HG02970 (cell line): ENCODE measurements around the gene PXN.
"Not testable (repeated sequence)": the region's sequence is repeated elsewhere in the genome, so short reads cannot be mapped to it uniquely, and the experiment has no call there.

Source experiments
- ATAC-seq: cut with Tn5 transposase; IDR thresholded peaks from one replicate; pipeline ENCODE4 v1.9.1; 2021; ENCODE audit warnings: mild to moderate bottlenecking, moderate library complexity, moderate number of reproducible peaks; ENCODE audit not compliant: unreplicated experiment, low FRiP score

Gene PXN

GRCh38 chr12:120262852-120263747 lies 2.4 kb downstream of the PXN start:
- no peak for ATAC-seq

DNA sequence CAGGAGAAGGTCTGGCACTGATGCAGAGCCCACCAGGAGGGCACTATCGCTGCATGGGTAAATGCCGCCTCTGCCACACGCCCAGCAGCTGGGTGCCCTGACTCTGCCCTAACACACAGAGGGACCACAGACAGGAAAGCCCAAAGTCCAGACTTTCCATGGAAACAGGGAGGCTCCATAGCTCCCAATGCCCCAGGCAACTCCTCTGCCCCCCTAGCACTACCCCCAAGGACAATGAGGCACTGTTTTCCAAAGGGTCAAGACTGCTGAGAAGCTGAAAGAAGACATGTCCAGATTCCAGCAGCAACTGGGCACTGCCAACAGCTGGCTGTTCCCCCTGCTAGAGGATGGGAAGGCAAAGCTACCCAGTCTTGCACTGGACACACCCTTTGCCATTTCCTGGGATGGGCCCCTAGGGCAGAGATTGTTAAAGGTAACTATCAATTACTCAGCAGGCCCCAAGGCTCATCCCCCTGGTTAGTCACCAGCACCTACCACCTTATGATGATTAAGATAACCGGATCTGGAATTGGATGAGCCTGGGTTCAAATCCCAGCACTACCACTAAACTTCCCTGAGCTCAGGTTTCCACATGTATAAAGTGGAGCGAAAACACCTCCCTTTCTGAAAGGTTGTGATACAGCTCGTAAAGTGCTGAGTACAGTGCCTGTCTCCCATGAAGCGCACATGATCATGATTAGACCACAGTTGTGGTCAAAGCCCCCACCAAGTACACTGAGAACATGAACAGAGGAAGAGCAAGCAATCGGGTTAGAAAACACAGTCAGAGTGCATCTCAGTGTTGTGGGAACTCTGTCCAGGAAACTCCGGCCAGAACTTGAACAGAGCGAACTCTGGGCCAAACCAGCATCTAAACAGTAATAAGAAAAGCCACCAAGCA lies 3.3 kb downstream of the PXN start:
- ATAC-seq, result no peak

GRCh38 chr12:120260607-120261006 lies 4.9 kb downstream of the PXN start:
- no peak for ATAC-seq

DNA sequence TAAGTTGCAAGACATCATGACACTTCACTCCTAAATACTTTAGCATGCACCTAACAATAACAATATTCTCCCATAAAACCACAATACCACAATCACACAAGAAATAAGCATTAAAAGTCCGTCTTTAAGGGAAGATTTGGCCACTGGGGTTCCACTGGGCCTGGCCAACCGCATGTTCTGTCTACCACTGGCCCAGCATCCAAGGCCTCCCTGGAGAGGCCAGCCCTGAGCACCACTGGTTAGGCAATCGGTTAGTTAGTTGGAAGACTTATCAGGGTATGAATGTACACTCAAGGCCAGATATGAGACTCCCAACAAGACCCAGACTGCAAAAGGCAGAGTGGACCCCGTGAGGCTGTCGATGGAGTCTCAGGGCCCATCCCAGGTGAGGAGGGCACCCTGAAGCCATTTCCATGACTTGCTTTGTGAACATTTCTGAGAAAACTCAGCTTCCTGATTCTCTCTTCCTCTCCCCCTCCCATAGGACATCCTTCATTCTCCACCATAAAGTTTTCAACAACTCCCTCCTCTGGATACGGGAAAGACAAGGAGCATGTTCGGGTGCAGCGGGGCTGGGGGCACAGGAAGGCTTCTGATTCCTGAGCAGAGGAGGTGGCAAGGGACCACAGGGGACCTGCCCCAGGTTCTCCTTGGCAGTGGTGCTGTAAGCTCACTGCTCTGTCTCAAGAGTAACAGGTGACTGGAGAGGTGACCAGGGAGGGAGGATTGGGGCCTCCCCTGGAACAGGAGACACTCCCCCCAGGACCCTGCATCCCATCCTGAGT lies 5.9 kb downstream of the PXN start:
- no peak for ATAC-seq

GRCh38 chr12:120258323-120258896 lies 7.1 kb downstream of the PXN start:
- ATAC-seq, result no peak

DNA sequence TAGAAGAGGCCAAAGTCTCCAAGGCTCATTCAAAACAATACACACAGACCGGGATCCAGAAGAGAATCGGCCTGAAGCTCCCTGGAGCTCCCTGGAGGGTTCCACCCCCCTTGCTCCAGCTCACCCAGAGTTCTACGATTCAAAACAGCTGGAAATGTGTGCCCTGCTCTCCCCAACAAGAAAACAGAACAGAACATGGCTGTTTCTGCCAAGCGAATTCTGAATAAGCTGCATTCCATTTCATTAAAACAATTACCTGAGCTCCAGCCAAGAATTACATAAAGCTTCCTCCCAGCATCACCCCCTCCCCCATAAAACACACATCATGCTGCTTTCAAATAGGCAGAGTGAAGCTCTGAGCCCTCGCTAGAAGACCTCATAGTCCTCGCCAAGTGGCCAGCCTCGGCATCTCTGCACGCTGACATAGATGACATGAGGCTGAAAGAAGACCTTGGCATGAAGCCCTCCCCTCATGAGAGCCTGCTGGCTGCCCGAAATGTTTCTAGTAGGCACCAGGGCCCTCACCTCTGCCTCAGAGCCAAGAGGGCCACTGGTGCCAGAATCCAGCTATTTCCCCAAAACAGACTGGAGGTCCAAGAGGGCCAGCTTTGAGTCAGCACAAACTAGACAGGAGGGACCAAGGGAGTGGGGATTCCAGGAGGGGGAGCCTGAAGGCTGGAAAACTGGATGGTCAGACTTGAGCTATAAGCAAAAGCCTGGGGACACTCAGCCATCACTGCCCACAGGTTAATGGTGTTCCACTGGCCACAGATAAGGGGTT lies 8.3 kb downstream of the PXN start:
- ATAC-seq, result no peak

- no peak for ATAC-seq
These were observed 10.7 kb downstream of the PXN start for GRCh38 chr12:120254809-120255208.

DNA sequence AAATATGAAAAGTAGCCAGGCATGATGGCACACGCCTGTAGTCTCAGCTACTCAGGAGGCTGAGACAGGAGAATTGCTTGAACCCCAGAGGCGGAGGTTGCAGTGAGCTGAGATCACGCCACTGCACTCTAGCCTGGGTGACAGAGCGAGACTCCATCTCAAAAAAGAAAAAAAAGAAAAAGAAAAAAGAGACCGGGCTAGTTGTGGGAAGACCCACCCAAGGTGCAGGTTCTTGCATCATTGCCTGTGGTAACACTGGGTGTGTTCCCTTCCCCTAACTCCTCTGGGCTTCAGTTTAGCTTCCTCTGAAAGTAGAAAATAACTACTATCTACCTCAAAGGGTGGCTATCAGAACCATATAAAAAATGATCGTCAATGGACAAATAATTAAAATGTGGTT lies 12.2 kb downstream of the PXN start:
- ATAC-seq, result not testable (repeated sequence)

DNA sequence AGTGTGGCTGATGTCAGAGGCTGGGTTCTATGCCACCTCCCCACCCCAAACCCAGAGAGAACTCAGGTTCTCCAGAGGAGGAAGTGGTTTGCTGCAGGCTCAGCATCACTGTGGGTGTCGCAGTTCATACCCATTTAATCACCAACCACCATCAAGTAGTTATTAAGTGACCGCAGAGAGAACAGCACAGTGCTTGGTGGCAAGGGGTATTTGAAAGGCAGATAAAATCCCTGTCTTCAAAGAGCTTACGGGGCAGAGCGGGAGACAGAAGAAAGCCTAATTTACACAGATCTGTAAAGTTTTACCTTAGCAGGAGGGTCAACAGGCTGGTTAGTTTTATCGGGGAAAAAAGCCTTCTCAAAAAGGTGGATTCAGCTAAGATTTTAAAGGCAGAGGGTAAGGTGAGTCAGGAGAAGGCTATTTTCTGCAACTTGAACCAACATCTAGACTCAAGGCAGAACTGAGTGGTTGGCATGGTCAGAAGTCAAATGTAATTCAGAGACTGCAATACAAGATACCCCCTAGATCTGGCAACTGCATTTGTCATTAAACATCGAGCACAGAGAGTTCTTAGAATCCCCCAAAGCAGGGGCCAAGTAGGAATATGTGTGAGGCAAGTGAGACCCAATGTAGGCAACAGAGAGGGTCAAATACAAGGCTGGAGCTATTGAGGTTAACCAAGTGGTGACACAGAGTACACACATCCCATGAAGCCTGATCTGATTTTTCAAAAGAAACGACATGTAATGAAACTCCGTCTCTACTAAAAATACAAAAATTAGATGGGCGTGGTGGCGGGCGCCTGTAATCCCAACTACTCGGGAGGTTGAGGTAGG lies 13.2 kb downstream of the PXN start:
- no peak for ATAC-seq

- ATAC-seq, result not testable (repeated sequence)
These were observed 14.0 kb downstream of the PXN start for GRCh38 chr12:120251364-120252070.

GRCh38 chr12:120249875-120250795 lies 15.4 kb downstream of the PXN start:
- ATAC-seq, result no peak

DNA sequence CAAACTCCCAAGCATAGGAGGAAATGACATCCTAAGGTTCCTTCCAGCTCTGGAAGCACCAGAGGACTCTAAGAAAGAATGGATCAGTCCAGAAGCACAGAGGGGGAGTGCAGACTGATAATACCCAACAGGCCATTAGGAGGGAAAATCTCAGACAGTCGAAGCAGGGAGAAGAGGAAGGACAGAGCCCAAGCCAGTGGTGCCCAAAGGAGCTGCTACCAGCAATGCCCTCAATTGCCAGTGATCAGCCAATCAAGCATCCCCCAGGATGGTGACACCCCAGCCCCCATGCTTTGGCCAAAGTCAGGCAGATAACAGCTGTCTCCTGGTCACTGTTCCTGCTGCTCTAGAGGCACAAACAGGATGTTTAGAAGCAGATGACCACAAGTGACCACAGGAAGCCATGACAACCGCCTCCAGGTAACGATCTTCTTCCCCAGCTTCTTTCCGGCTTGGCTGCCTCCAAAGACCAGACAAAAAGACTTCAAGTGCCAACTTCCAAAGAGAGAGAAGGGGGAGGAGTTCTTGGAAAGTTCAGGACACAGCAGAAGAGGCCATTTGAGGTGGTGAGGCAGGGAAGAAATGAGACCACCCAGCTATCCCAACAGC lies 16.2 kb downstream of the PXN start:
- no peak for ATAC-seq

DNA sequence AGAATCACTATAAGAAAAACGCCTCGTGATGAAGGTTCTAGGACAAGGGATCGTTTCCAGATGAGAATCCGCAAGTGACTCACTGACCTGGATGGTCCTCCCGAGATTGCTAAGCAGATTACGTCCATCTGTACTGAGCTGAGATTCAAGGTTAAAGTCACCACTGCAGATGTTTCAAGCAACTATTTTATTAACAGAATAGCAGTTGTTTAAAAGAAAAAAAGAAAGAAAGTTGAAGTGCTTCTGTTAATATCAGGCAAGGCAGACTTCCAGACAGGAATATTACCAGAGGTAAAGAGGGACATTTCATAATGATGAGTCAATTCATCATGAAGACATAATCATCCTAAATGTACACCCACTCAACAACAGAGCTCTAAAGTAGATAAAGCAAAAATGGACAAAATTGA lies 17.9 kb downstream of the PXN start:
- no peak for ATAC-seq

- no peak for ATAC-seq
These were observed 18.3 kb downstream of the PXN start for GRCh38 chr12:120247183-120247582.

GRCh38 chr12:120246705-120247104 lies 18.8 kb downstream of the PXN start:
- not testable (repeated sequence) for ATAC-seq

- ATAC-seq, result no peak
These were observed 22.4 kb downstream of the PXN start for GRCh38 chr12:120242971-120243699.
